HEK293T (cell line): ENCODE data around the gene DRAM1.

Experiments
- ARNT ChIP-seq: fragments of 450-650 bp; IDR thresholded peaks from 2 replicates; pipeline ENCODE4 v1.6.1; 2017; ENCODE audit warnings: mild to moderate bottlenecking
- BHLHE40 ChIP-seq: fragments of 450-650 bp; IDR thresholded peaks from 2 replicates; pipeline ENCODE4 v1.6.1; 2016; ENCODE audit warnings: mild to moderate bottlenecking, moderate library complexity, borderline replicate concordance
- ELF4 ChIP-seq: fragments of 450-650 bp; IDR thresholded peaks from 2 replicates; pipeline ENCODE4 v1.6.1; 2017; ENCODE audit warnings: antibody characterized with exemption
- FOXA1 ChIP-seq: fragments of 450-650 bp; IDR thresholded peaks from 2 replicates; pipeline ENCODE4 v1.6.1; 2016; ENCODE audit warnings: mild to moderate bottlenecking
- FOXM1 ChIP-seq: fragments of 450-650 bp; IDR thresholded peaks from 2 replicates; pipeline ENCODE4 v1.6.1; 2017; ENCODE audit warnings: mild to moderate bottlenecking, borderline replicate concordance
- L3MBTL2 ChIP-seq: fragments of 450-650 bp; conservative IDR thresholded peaks from 2 replicates; pipeline ENCODE4 v1.6.1; 2016; ENCODE audit warnings: mild to moderate bottlenecking
- NFRKB ChIP-seq: fragments of 450-650 bp; IDR thresholded peaks from 2 replicates; pipeline ENCODE4 v1.6.1; 2016; ENCODE audit warnings: mild to moderate bottlenecking, moderate library complexity
- PKNOX1 ChIP-seq: fragments of 450-650 bp; IDR thresholded peaks from 2 replicates; pipeline ENCODE4 v1.6.1; 2016
- SP1 ChIP-seq: fragments of 450-650 bp; IDR thresholded peaks from 2 replicates; pipeline ENCODE4 v1.6.1; 2017
- SUZ12 ChIP-seq: fragments of 450-650 bp; IDR thresholded peaks from 2 replicates; pipeline ENCODE4 v1.6.1; 2016; ENCODE audit warnings: mild to moderate bottlenecking
- TARDBP ChIP-seq: fragments of 450-650 bp; IDR thresholded peaks from 2 replicates; pipeline ENCODE4 v1.6.1; 2016
- ZNF384 ChIP-seq: fragments of 450-650 bp; IDR thresholded peaks from 2 replicates; pipeline ENCODE4 v1.6.1; 2016

- TF ChIP-seq SP1 (no peak), FOXM1 (no peak), L3MBTL2 (no peak), PKNOX1 (no peak), NFRKB (no peak), ARNT (no peak), BHLHE40 (no peak), FOXA1 (no peak), SUZ12 (no peak), TARDBP (no peak), ELF4 (no peak), ZNF384 (no peak)
Observed at GRCh38 chr12:101924618-101925017, 47.2 kb downstream of the DRAM1 start.
